GM10266 (cell line): Measurements from ENCODE around the gene MATN1.

Experiments used
- DNase-seq: peaks from one replicate; pipeline ENCODE4 v3.0.0; 2012; ENCODE audit errors: extremely low spot score
- TF ChIP-seq, protein P1 (sequence below): IDR thresholded peaks from 2 replicates; pipeline ENCODE4 v1.5.1; 2012; ENCODE audit warnings: mild to moderate bottlenecking, low read depth; ENCODE audit not compliant: control insufficient read depth, insufficient read depth; ENCODE audit errors: missing control alignments

The MATN1 gene

GRCh38 chr1:30764939-30765555 lies 41.7 kb upstream of the MATN1 start:
- DNase-seq, result peak; percentile 74
- TF ChIP-seq, protein P1, sequence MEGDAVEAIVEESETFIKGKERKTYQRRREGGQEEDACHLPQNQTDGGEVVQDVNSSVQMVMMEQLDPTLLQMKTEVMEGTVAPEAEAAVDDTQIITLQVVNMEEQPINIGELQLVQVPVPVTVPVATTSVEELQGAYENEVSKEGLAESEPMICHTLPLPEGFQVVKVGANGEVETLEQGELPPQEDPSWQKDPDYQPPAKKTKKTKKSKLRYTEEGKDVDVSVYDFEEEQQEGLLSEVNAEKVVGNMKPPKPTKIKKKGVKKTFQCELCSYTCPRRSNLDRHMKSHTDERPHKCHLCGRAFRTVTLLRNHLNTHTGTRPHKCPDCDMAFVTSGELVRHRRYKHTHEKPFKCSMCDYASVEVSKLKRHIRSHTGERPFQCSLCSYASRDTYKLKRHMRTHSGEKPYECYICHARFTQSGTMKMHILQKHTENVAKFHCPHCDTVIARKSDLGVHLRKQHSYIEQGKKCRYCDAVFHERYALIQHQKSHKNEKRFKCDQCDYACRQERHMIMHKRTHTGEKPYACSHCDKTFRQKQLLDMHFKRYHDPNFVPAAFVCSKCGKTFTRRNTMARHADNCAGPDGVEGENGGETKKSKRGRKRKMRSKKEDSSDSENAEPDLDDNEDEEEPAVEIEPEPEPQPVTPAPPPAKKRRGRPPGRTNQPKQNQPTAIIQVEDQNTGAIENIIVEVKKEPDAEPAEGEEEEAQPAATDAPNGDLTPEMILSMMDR, result no peak

- TF ChIP-seq, protein P1, result no peak
- DNase-seq, result no peak
These were observed 41.0 kb upstream of the MATN1 start for GRCh38 chr1:30764396-30764795.

DNA sequence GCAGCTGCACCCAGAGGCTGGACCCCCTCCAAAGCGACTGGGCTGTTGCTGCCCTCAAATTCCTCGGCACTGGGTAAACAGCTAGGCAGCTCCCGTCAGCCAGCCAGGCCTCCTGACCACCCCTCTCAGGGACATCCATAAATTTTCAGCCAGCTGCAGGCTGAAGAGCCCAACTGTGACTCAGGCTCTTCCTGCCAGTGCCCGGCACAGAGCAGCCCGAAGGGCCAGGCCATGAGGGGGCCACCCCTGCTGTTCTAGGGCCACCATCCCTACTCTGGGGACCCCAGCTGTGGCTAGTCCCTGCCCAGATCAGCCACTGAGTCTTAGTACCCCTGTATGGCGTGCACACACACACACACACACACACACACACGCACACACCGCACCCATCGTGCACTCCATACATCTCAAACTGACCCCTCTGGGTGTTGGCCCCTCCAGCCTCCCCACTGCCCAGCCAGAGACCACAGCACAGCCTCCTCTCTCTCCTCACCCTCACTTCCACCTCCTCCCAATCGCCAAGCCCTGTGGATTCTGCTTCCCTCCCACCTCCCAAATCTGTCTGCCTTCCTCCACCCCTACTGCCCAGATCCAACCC lies 40.4 kb upstream of the MATN1 start:
- TF ChIP-seq, protein P1, result no peak

GRCh38 chr1:30762930-30763650 lies 39.7 kb upstream of the MATN1 start:
- no peak for DNase-seq
- TF ChIP-seq, protein P1, result no peak

More for the DNA sequence above, 40.4 kb upstream of the MATN1 start:
- no peak for DNase-seq

DNA sequence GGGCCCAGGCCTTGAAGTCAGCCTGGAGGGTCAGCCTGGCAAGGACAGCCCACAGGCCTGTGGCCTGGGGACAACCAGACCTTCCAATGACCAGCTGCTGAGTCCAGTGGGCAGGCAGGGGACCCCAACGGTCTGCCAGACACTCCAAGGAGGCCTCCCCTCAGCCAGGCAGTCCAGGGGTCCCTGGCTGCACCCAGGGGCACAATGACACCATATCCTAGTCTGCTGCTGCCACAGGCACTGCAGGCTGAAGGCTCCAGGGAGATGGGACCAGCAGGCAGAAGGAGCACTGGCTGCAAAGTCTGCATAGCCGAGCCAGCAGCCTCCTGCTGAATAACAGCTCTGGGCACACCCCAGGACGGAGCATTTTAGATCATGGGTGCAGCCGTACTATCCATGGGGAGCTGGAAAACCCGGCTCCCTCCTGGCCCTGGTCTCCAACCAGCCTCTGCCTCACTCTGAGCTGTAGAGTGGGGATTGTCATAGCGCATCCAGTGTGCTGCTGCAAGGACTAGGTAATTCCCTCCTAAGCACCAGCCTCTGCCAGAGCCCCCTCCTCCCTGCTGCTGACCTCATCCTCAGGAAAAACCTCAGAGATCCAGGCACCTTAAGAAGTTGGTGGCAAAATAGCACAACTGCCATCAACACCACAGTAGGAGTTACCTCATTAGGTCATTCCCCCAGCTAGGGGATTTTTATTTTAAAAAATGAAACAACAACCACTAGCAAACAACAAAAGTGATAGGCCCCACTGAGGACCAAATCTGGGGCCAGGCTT lies 39.0 kb upstream of the MATN1 start:
- DNase-seq, result peak; percentile 55
- TF ChIP-seq, protein P1, result no peak

GRCh38 chr1:30761381-30762151 lies 38.2 kb upstream of the MATN1 start:
- TF ChIP-seq, protein P1, result peak; percentile 22
- no peak for DNase-seq
